Osteocyte (in vitro differentiated cells): ENCODE data around the gene KAT6B. TPM values are rescaled to one million over a fixed set of nuclear protein-coding genes. Genes with fewer than 3 reads are reported as not detected.

Experiments used
- DNase-seq: peaks from one replicate; pipeline ENCODE4 v3.0.0; 2021; ENCODE audit warnings: mixed read lengths; ENCODE audit not compliant: unreplicated experiment; ENCODE audit errors: extremely low spot score
- H3K27ac Mint-ChIP-seq: one replicate; pipeline ENCODE4 v1.8.0; 2021; ENCODE audit warnings: mild to moderate bottlenecking, mixed read lengths; ENCODE audit not compliant: unreplicated experiment
- H3K27me3 Mint-ChIP-seq: one replicate; pipeline ENCODE4 v1.8.0; 2021; ENCODE audit warnings: mixed read lengths; ENCODE audit not compliant: unreplicated experiment
- H3K36me3 Mint-ChIP-seq: one replicate; pipeline ENCODE4 v1.8.0; 2021; ENCODE audit warnings: mixed read lengths; ENCODE audit not compliant: unreplicated experiment
- H3K4me1 Mint-ChIP-seq: one replicate; pipeline ENCODE4 v1.8.0; 2021; ENCODE audit warnings: mixed read lengths; ENCODE audit not compliant: unreplicated experiment
- H3K4me3 Mint-ChIP-seq: one replicate; pipeline ENCODE4 v1.8.0; 2021; ENCODE audit warnings: mild to moderate bottlenecking, moderate library complexity, mixed read lengths; ENCODE audit not compliant: unreplicated experiment
- H3K9me3 Mint-ChIP-seq: one replicate; pipeline ENCODE4 v1.8.0; 2021; ENCODE audit warnings: mixed read lengths; ENCODE audit not compliant: unreplicated experiment
- CTCF ChIP-seq: fragments of 200-600 bp; sonication (generic); IDR thresholded peaks from 2 replicates; pipeline ENCODE4 v1.5.0; 2021; ENCODE audit warnings: antibody characterized with exemption, mild to moderate bottlenecking, moderate library complexity
- total RNA-seq: library from RNA; stranded (reverse); gene quantifications from 2 replicates; pipeline ENCODE4 v1.2.1, GENCODE V29; 2021

Gene KAT6B
- total RNA-seq, 1 donor from 2014 or later: 28.2 TPM

DNA sequence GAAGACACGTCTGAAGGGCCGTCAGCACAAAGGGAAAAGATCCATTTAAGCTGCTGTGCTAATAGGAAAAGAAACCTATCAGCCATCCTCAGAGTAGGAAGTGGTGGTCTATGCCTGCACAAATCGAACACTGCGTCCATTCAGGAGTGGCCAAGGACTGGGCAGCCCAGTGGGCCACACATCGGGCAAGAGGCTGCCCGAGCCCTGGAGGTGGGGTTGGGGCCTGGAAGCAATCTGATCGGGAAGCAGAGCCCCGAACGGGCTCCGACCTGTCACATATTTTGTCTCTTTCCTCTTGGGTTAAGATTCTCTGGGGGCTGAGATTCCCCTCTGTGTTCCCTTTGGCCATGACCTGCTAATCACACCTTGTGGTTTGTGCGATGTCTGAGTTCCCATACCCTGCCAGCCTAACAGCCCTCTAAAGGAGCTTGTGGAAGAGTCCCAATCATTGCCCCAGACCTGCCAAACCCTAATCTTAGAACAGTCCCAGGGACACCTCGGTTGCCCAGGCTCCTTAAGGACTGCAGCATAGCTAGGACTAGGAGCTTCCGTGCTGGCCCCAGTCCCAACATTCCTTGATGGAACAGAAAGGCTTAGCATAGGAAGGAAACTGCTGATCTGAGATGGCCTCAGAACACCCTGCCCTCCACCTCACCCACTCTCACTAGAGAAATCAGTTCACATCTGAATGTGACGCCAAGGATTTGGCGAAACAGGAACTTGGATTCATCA, 207.2 kb downstream of the KAT6B start:
- peak; percentile 71 for DNase-seq
- no peak for TF ChIP-seq CTCF
- Mint-ChIP-seq H3K4me1 (no peaks in the 10 kb centered on the region), H3K27ac (no peak overlapping the region), H3K9me3 (no peaks in the 10 kb centered on the region), H3K4me3 (no peak overlapping the region), H3K36me3 (peaks cover 30% of the 10 kb centered on the region), H3K27me3 (no peaks in the 10 kb centered on the region)

GRCh38 chr10:75034131-75034512, 207.7 kb downstream of the KAT6B start:
- no peaks in the 10 kb centered on the region for H3K27me3 Mint-ChIP-seq
- peaks cover 25% of the 10 kb centered on the region for H3K36me3 Mint-ChIP-seq
- H3K9me3 Mint-ChIP-seq: no peaks in the 10 kb centered on the region
- TF ChIP-seq CTCF: no peak
- H3K4me1 Mint-ChIP-seq: no peaks in the 10 kb centered on the region
- no peak for DNase-seq
- H3K27ac Mint-ChIP-seq: no peak overlapping the region
- no peak overlapping the region for H3K4me3 Mint-ChIP-seq

GRCh38 chr10:75034714-75035258, 208.4 kb downstream of the KAT6B start:
- H3K27ac Mint-ChIP-seq: no peak overlapping the region
- H3K4me3 Mint-ChIP-seq: no peak overlapping the region
- peaks cover 18% of the 10 kb centered on the region for H3K36me3 Mint-ChIP-seq
- H3K9me3 Mint-ChIP-seq: no peaks in the 10 kb centered on the region
- H3K27me3 Mint-ChIP-seq: no peaks in the 10 kb centered on the region
- peak; percentile 73 for DNase-seq
- TF ChIP-seq CTCF: no peak
- H3K4me1 Mint-ChIP-seq: no peaks in the 10 kb centered on the region

DNA sequence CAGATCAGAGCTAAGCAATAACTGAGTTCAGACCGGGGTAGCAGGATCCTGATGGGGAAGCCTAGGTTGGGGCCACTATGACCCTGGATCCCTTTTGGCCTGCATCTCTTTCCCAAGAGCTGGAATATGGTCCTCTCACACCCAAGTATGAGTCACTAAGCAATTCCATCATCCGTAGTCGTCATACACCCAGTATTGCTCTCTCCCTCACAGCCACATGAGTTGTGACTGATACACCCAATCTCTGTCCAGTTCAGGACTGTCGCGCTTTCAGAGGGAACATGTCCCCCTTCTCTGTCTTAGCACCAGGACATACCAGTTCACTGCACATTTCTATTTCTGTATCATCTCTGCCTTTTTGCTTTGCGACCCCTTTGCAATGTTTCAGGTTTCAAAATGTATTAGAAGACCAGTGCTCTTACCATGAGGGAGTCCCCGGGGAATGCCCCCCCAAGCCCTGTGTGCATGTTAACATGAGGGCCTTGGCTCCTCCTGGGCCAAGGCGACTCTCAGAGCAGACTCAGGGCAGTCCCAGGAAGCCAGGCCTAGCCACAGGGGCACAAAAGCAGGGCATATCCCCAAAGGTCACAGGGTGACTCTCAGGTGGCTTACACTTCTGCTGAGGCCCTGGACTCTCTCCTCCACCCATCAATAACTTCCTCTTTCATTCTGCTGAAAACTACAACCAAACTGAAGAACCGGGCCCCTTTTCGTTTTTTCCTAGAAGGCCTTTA, 209.7 kb downstream of the KAT6B start:
- Mint-ChIP-seq H3K4me3 (no peak overlapping the region), H3K27me3 (no peaks in the 10 kb centered on the region), H3K4me1 (no peaks in the 10 kb centered on the region), H3K9me3 (no peaks in the 10 kb centered on the region), H3K27ac (no peak overlapping the region), H3K36me3 (peaks cover 7% of the 10 kb centered on the region)
- TF ChIP-seq CTCF: no peak
- DNase-seq: peak; percentile 67
